ENCODE measurements around the gene KLRF2.

KLRF2 gene

DNA sequence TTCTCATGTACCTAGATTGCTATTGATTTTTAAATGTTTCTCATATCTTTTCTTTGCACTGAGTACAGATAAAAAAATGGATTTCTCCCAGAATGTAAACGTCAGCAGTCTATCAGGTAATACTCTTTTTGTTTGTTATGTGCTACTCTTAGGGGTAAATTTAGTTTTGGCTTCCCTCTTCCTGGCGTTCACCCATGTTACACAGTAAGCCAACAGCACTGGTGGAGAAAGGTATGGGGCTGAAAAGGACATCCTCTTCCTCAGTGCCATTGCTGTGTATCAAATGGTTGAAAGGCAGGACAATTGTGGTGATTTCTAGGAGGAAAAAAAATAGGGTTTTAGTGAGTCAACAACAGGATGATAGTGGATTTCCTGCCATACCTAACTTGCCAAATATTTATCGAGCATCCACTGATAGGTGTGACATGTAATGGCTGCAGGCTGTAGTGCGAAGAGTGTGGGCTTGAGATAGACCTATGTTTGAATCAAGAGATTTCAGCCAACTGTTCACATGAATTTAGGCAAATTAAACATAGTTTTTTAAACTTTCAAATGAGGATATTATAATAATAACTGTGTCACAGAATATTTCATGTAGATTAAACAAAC is 7.5 kb downstream of the KLRF2 start:
- no peak for DNase-seq (ENCODE audit: low read depth in 2 of 2)

DNA sequence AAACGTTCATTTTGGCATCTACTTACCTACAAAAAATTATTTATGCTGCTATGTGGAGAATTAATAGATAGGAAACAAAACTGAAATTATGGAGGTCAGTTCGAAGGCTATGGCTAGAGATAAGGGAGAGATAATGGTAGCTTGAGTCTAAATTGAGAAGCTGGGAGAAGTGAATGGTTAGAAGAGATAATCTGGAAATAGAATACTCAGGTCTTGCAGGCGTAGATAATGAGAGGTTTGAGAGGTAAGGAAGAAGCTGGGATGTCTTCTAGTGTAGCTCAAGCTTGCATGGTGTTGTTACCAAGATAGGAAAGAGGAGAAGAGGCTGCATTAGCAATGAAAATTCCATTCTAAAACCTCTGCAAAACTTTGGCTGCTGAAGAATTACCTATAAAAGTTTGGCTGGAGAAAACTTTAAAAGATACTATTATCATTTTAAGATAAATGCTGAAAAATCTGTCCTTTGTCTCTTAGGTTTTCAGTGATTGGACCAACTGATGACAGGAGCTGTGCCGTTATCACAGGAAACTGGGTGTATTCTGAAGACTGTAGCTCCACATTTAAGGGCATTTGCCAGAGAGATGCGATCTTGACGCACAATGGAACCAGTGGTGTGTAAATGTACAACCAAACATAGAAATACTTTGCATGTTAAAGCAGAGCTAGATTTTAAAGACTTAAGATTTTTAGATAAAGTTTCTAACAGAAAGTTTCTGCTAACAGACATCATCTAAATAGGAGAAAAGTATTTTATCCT is 14.1 kb downstream of the KLRF2 start:
- DNase-seq (ENCODE audit: low read depth in 2 of 2), result no peak

DNA sequence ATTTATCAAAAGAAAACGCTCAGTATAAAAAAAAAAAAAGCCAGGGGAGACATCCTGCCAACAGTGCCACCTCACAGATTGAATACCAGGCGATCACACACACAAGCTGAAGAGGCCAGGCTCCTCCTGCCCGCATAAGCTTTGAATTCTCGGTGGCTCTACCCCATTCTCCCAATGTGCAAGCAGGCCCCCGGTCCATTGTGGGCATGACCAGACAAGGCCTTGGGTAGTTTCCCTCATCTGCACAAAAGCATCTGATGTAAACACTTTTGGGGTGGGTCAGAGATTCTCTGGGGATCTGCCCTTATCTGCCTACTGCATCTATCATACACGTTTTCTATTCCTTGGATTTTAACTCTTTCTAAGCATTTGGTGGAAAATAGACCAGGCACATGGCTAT is 16.2 kb downstream of the KLRF2 start:
- DNase-seq (ENCODE audit: low read depth in 2 of 2), result no peak

DNA sequence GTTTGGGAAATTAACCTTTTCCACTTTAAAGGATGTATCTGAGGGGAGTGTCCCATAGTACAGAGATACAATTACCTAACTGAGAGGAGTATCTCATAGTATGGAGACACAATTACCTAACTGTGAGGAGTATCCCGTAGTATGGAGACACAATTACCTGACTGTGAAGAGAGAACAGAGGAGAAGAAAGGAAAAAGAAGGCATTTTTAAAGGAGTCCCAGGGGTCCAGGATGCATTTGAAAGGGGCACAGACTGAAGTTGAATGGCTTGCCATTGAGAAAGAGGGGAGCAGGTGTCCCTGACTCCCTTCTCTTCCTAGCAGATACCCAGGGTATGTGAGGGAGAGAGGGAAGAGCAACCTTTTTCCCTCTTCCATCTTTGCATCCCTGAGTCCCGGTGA is 17.9 kb downstream of the KLRF2 start:
- DNase-seq (ENCODE audit: low read depth in 2 of 2), result no peak

DNA sequence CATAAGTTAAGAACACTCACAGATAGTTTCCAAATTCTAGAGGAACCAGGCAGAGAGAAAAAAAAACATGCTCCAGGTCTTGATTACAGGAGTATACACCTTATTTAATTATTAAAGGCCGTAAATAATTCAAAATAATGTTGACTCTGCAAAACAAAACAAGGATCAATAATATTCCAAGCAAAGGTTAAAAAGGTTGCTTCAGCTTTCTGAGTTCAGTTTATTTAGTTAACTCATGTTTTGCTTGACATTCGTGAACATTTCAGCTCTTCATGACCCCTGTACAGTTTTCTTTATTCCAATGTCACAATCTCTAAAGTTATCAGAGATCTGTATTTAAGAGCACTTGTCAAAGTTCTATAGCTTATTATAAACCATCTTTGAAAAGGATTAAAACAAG is 19.6 kb downstream of the KLRF2 start:
- DNase-seq (ENCODE audit: low read depth in 2 of 2), result no peak

DNA sequence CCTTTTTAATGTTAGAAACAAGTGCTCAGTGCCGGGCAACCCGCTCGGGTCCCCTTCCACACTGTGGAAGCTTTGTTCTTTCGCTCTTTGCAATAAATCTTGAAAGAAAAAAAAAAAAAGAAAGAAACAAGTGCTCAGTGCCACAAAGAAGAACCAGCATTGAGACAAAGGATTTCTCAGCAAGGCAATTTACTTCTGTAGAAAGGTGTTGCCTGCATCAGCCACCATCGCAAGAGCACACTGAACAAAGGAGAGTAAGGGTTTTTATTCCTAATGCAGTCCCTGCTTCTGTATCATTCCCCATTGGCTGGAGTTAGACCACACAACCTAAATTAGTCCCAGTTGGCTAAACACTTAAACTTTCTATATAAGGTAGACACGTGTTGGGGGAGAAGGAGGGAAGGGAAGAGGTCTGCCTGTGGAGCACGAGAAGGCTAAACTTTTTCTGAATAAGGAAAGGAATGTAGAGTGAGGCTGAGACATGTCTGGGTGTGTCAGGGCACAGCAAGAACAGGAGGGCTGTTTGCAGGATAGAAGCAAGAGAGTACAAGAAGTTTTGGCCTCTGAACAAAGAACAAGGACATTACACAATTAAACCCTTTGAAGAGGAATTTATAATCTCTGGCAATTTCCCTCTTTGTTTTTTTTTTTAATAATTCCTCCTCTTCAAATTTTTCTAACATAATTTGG is 21.4 kb downstream of the KLRF2 start:
- no peak for DNase-seq (ENCODE audit: low read depth in 2 of 2)

DNA sequence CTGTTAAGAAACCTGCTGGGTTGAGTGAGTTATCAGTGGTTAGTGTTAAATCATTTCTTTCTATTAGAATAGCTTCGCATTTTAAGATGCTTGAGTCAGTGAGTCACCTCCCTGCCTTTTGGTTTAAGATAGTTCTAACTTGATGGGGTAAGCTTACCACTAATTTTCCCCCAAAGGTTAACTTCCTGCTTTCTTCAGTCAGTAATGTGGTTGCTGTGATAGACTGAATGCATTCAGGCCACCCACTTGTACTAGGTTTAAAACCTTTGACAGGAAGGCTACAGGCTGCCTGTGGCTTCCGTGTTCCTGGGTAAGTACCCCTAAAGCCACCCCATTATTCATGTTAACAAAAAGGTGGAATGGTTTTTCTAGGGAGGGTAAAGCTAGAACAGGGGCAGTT is 25.6 kb downstream of the KLRF2 start:
- DNase-seq (ENCODE audit: low read depth in 2 of 2), result peak in 1 of 2 donors; percentile 27

DNA sequence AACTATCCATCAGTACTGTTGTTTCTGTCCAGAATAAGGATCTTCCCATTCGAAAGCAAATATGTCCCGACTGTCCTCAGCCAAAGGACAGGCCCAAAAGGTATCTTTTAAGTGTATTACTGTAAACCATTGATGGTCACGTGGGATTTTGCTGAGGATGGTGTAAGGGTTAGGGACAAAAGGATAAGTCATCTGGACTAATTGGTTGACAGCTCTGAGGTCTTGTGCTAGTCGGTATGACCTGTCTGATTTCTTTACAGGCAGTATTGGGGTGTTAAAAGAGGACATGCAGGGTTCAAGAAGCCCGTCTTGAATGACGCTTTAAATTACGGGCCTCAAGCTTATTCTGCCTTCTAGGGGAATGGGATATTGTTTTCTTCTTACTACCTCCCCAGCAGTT is 26.5 kb downstream of the KLRF2 start:
- DNase-seq (ENCODE audit: low read depth in 2 of 2), result no peak

DNA sequence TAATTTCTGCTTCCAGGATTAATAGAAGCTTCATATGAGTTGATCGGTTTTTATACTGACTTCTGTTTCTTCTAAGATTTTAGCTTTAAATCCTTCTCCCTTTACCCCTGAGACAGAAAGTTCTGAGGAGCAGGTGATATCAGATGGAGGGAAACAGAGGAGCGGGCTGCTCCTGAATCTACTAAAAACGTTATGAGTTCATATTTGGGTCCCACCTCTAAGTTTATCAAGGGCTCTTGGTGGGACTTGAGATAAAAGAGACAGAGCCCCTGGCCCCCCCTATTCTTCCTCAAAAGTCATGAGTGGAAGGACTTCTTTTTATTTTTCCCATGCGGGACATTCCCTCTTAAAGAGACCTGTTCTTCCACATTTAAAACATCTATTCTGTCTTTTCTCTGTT is 27.1 kb downstream of the KLRF2 start:
- no peak for DNase-seq (ENCODE audit: low read depth in 2 of 2)

DNA sequence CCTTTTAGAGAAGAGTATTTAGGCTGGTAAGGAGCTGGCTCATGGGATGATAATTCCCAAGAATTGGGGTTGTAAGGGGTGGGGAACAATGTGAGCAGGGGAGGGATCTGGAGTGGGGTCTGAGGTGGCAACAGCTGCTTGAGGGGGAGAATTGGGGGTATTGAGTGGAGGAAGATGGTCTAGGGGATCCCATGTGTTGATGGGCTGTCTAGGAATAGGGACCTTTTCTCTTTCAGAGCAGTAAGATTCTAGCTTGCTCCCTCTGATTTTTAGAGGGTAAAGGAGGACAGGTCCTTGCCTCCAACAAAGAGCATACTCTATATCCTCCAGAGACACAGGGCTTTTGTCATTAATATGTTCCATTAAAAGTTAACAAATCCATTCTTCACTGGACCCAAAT is 28.4 kb downstream of the KLRF2 start:
- DNase-seq (ENCODE audit: low read depth in 2 of 2), result no peak

DNA sequence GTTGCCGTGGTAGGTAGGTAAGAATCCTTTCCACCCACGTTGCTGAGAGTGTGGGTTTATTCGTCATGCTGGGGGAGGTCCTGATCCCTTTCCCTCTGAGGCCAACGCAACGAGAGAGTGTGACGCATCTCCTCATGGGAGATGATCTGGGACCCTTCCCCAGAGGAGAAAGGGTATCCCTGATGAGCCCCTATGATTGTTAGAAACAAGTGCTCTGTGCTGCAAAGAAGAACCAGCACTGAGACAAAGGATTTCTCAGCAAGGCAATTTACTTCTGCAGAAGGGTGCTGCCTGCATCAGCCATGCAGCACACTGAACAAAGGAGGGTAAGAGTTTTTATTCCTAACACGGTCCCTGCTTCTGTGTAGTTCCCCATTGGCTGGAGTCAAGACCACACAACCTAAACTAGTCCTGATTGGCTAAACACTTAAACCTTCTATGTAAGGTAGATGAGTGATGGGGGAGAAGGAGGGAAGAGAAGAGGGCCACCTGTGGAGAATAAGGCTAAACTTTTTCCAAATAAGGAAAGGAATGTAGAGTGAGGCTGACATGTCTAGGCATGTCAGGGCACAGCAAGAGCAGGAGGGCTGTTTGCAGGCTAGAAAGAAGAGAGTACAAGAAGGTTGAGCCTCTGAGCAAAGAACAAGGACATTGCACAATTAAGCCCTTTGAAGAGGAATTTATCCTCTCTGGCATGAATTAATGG is 29.6 kb downstream of the KLRF2 start:
- DNase-seq (ENCODE audit: low read depth in 2 of 2), result no peak

DNA sequence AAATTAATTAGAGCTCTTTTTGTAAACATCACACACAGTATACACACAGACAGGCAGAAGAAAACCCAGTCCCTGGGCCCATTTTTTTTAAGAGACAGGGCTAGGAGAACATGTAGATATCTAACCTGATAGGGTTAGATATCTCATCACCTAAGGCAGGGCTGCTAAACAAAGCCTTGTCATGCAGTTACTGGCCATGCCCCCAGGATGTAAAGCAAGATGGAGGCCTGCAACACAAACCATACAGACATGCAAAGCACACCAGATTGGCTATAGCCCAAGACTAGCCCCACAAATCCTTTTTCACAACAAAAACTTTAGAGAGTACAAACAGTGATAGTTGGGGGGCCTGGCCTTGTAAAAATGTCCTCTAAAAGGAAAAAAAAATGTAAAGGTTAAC is 30.4 kb downstream of the KLRF2 start:
- DNase-seq (ENCODE audit: low read depth in 2 of 2), result no peak

DNA sequence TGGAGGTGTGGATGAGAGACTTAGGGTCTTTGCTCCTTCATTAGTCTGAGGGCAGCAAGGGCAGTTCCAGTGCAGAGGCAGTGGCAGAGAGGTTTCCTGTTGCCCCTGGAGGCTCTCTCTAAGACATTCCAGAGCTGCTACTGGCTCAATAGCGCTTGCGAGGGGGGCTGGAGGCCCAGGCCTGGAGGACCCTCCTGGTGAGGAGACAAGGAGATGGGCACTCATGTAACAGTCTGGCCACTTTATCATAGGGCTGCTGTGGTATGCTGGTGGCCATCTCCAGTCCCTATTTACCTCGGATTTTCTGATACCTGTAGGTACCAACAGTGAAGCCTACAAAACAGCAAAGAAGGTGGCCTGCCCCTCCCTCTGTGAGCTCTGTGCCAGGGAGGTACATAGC is 38.2 kb downstream of the KLRF2 start:
- no peak for DNase-seq (ENCODE audit: low read depth in 2 of 2)

DNA sequence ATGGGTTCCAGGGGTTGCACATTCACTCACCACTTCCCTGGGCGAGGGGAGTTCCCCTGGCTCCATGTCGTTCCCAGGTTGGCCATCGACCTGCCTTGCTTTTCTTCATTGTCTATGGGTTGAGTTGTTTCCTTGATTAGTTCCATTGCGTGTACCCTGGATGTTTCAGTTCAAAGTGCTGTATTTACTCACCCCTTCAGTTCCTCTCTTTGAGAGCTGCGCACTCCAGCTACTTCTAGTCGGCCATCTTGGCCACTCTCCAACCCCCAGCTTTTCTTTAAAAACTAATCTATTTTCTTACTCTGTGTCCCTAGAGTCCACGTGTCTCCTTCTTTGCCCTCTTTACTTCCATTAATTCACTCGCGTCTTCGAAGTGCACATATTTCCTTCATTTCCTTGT is 39.2 kb downstream of the KLRF2 start:
- no peak for DNase-seq (ENCODE audit: low read depth in 2 of 2)

DNA sequence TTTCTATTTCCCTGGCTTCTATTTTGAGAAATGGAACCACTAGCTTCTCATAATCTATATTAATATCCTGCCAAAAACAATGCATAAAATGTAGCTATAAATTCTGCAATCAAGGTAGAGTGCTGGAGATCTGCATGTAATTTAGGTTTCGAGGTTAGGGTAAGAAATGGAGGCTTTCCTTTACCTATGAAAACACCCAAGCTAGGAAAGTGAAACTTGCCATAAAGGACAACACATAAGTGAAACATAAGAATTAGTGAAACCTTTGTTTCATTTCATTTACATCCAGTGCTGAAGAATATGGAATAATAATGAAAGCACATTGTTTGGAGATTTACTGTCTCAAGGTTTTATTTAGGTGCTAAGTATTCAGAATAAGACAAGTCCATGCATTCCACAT is 41.1 kb downstream of the KLRF2 start:
- no peak for DNase-seq (ENCODE audit: low read depth in 2 of 2)

DNA sequence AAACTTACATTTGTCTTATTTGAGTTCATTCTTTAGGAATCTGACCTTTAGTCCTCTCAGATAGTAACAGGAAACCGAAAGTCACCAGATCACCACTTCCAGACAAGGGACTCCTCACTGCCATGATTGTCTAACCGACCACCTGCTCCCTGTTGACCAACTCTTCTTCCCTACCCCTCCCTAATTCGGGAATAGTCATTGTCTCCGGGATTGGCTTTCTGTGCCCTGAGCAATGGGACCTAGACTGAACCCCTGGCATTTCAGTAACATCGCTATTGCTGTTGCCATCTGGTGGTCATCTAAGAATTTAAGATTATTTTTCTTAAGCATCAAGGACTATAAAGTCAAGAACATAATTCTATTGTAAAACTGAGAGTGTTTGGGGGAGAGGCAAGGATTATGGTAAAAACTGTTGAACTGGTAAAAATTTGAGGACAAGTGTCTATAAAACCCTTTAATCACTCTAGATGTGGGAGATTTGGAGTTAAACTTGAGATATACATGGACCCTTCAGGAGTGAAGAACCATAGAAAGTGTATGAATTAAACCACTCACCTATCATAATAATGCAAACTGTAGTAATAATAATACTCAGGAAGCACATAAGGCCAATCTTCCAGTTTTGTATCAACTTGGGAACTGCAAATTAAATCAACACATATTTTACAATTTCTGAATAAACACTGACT is 44.6 kb downstream of the KLRF2 start:
- no peak for DNase-seq (ENCODE audit: low read depth in 2 of 2)

DNA sequence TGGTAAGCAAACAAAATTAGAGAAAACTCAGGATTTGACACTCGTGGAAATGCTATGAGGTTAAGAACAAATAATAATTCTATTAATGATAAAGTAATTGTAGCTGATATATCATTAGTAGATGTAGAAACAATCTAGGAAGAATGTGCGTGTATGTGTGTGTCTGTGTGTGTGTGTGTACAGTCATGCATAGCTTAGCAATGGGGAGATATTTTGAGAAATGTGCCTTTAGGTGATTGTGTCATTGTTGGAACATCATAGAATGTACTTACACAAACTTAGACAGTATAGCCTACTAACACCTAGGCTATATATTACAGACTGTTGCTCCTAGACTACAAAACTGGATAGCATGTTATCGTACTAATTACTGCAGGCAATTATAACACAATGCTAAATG is 45.6 kb downstream of the KLRF2 start:
- no peak for DNase-seq (ENCODE audit: low read depth in 2 of 2)

DNA sequence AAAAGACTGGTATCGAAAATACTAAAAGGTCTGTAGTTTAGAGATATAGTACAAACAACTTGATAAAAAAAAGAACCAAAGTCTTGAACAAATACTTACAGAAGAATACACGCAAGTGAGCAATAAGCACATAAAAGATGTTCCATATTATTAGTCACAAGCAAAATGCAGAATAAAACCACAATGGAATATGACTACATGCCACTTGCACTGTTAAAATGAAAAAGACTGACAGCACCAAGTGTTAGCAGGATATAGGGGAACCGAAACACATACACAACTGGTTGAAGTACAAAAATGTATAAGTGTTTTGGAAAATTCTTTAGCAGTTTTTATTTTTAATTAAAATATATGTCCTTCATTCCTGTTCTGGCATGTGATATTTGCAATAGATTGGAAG is 47.3 kb downstream of the KLRF2 start:
- DNase-seq (ENCODE audit: low read depth in 2 of 2), result no peak

DNA sequence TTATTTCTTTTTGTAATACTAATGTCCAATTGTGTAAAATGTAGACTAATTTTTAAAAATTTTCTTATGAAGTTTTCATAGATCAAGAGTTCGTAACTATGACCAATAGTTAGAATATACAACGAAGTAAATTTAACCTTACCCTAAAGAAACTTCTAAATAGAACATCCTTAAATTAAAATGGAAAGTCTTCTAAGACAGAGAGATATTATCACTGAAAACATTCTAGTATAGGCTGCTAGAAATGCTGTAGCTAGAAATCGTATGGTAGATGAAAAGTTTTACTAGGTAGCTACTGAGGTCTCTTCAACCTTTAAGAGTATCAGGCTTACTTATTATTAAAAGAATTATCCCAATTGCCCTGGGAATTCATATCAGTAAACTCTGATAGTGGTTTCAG is 50.0 kb downstream of the KLRF2 start:
- no peak for DNase-seq (ENCODE audit: low read depth in 2 of 2)

DNA sequence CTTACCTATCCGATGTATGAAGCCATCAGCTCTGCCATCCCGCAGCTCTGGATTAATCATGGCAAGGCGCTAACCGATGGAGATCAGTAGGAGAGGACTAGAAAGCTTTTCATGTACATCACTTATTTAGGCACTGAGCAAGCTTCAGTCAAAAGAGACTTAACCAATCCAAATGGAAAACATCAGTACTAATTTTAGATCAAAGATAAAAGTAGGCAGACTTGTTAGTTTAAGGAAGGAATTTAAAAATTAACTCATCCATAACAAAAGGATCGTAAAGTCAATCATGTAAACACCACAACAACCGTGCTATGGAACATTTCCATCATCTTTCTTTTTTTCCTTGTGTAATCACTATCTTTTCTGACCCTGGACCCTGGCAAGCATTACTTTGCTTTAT is 51.0 kb downstream of the KLRF2 start, which contains the start of gene CLEC2A:
Gene CLEC2A, minus strand, starts transcription at position 101 of the 400 bp plus-strand sequence. Its CDS starts 41 bp downstream, at position 60.
- no peak for DNase-seq (ENCODE audit: low read depth in 2 of 2)

DNA sequence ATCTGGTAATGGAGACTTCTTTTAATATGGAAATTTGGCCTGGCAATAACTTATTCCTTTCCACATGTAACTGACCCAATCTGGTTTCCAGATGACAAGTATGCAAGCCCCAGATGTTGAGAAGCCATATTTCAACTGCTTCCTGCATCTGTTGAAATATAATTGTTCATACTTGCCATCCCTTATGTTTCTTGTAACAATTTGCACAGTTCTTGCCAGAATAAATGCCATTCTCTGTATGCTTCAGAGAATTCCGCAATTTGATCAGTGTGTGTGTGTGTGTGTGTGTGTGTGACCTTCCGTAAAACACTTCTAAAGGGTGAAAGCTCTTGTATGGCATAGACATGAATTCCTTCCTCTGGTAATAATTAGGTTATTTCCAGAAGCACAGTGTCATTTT is 52.7 kb downstream of the KLRF2 start:
- DNase-seq (ENCODE audit: low read depth in 2 of 2), result no peak

DNA sequence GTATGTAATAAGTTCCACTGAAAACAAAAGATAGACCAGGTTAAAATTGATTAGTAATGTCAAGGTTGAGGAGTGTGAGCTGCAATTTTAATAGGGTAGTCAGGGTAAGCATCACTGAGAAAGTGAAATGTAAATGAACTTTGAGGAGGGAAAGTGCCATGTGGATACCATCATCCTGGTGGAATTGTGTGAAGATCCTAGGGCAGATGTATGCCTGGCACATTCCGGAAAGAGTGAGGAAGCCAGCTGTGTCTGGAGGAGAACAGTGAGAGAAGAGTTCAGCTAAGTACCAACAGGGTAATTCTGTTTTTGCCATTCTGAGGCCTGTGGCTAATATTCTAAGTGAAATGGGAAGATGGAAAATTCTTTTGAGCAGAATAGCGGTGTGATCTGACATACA is 53.7 kb downstream of the KLRF2 start:
- DNase-seq (ENCODE audit: low read depth in 2 of 2), result no peak

All from stimulated activated CD8-positive, alpha-beta memory T cell treated with anti-CD3 and anti-CD28 coated beads, Interleukin-15, amount 100 ng/mL, for 4 hours (primary cell).